NT2/D1 (cell line): ENCODE data around the gene PHLDA3.

ENCODE experiments used
- SUZ12 ChIP-seq: IDR thresholded peaks from 2 replicates; pipeline ENCODE4 v1.6.1; 2011; ENCODE audit not compliant: insufficient read length, insufficient read depth; ENCODE audit errors: extremely low read depth
- YY1 ChIP-seq: IDR thresholded peaks from 2 replicates; pipeline ENCODE4 v1.6.1; 2011; ENCODE audit not compliant: insufficient read length, insufficient read depth
- ZNF274 ChIP-seq: IDR thresholded peaks from 2 replicates; pipeline ENCODE4 v1.6.1; 2011; ENCODE audit warnings: mild to moderate bottlenecking, low read depth, low read length

DNA sequence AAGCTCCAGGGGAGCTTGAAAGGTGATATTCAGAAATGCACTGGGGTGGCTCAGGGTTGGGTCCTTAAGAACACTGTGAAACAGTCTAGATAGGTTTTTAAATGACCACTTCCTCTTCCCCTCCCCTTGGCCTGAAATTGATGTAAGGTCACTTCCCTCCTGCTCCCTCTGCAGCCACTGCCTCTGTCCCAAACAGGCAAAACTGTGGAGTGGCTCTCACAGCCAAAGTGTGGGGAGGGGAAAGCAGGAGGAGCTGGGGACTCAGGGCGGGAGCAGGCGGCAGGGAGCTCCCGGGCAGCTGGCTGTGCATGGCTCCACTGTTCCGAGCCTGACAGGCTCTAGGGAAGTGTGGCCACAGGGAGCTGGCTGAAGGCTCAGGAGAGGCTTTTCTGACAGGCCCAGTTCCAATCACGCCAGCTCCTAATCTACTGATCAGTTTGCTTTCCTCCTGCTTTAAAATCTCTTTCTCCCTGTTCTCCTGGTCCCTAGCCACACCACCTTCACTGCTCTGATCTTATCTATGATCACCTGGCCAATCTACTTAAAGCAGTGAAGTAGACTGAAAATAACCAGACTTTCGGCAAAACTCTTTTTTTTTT is 43.1 kb upstream of the PHLDA3 start:
- TF ChIP-seq YY1 (no peak), SUZ12 (no peak), ZNF274 (no peak)
